Inflammatory macrophage treated with lipopolysaccharide for 4 hours (primary cell): Measurements from ENCODE around the gene DGKB.

ENCODE experiments used
- DNase-seq: peaks from one replicate; pipeline ENCODE4 v3.0.0-alpha.2; 2020

Gene DGKB

GRCh38 chr7:14270099-14270498 is 632.5 kb downstream of the DGKB start:
- DNase-seq = no peak

- no peak for DNase-seq
Observed at GRCh38 chr7:14260011-14260410, 642.5 kb downstream of the DGKB start.

GRCh38 chr7:14258861-14259260 is 643.7 kb downstream of the DGKB start:
- no peak for DNase-seq

GRCh38 chr7:14258441-14258840 is 644.1 kb downstream of the DGKB start:
- no peak for DNase-seq

- no peak for DNase-seq
Observed at GRCh38 chr7:14252458-14252857, 650.1 kb downstream of the DGKB start.

GRCh38 chr7:14242175-14242574 is 660.4 kb downstream of the DGKB start:
- no peak for DNase-seq

GRCh38 chr7:14236834-14237233 is 665.7 kb downstream of the DGKB start:
- no peak for DNase-seq

- no peak for DNase-seq
Observed at GRCh38 chr7:14235056-14235455, 667.5 kb downstream of the DGKB start.

- no peak for DNase-seq
Observed at GRCh38 chr7:14233868-14234369, 668.6 kb downstream of the DGKB start.

- no peak for DNase-seq
Observed at GRCh38 chr7:14233076-14233867, 669.3 kb downstream of the DGKB start.

- no peak for DNase-seq
Observed at GRCh38 chr7:14229047-14229446, 673.5 kb downstream of the DGKB start.

GRCh38 chr7:14228341-14228740 is 674.2 kb downstream of the DGKB start:
- no peak for DNase-seq

GRCh38 chr7:14226126-14226525 is 676.4 kb downstream of the DGKB start:
- no peak for DNase-seq

GRCh38 chr7:14219125-14219524 is 683.4 kb downstream of the DGKB start:
- no peak for DNase-seq

- DNase-seq = no peak
Observed at GRCh38 chr7:14218338-14218737, 684.2 kb downstream of the DGKB start.

GRCh38 chr7:14209896-14210484 is 692.6 kb downstream of the DGKB start:
- DNase-seq = no peak

- no peak for DNase-seq
Observed at GRCh38 chr7:14207711-14208110, 694.8 kb downstream of the DGKB start.

GRCh38 chr7:14207138-14207537 is 695.4 kb downstream of the DGKB start:
- no peak for DNase-seq

- no peak for DNase-seq
Observed at GRCh38 chr7:14206121-14206520, 696.4 kb downstream of the DGKB start.

- DNase-seq = no peak
Observed at GRCh38 chr7:14201353-14201752, 701.2 kb downstream of the DGKB start.

GRCh38 chr7:14199336-14199735 is 703.2 kb downstream of the DGKB start:
- DNase-seq = no peak

- DNase-seq = no peak
Observed at GRCh38 chr7:14197280-14197679, 705.3 kb downstream of the DGKB start.

GRCh38 chr7:14196555-14196954 is 706.0 kb downstream of the DGKB start:
- no peak for DNase-seq

GRCh38 chr7:14195871-14196270 is 706.7 kb downstream of the DGKB start:
- no peak for DNase-seq

- DNase-seq = no peak
Observed at GRCh38 chr7:14195079-14195478, 707.5 kb downstream of the DGKB start.
